IPS-20b (cell line): ENCODE results near the gene RGMA.

ENCODE experiments used
- H3K27ac ChIP-seq: one replicate; pipeline ENCODE4 v1.5.1; 2013; ENCODE audit warnings: low read length
- H3K27me3 ChIP-seq: 2 replicates; pipeline ENCODE4 v1.6.1; 2013; ENCODE audit warnings: mild to moderate bottlenecking, low read length, inconsistent platforms; ENCODE audit not compliant: insufficient read depth
- H3K36me3 ChIP-seq: 2 replicates; pipeline ENCODE4 v1.6.1; 2013; ENCODE audit warnings: low read depth, mild to moderate bottlenecking, inconsistent platforms, low read length, moderate library complexity; ENCODE audit not compliant: insufficient read depth
- H3K4me1 ChIP-seq: 2 replicates; pipeline ENCODE4 v1.6.1; 2013; ENCODE audit warnings: mild to moderate bottlenecking, control low read depth, inconsistent platforms, low read length, moderate library complexity; ENCODE audit not compliant: insufficient read depth
- H3K4me3 ChIP-seq: 2 replicates; pipeline ENCODE4 v1.5.1; 2013; ENCODE audit warnings: mild to moderate bottlenecking, low read length, inconsistent platforms
- H3K9ac ChIP-seq: 2 replicates; pipeline ENCODE4 v1.6.1; 2013; ENCODE audit warnings: low read depth, mild to moderate bottlenecking, inconsistent platforms, low read length, moderate library complexity
- H3K9me3 ChIP-seq: 2 replicates; pipeline ENCODE4 v1.6.1; 2013; ENCODE audit warnings: mild to moderate bottlenecking, low read depth, low read length, inconsistent platforms; ENCODE audit not compliant: insufficient read depth

The RGMA gene

GRCh38 chr15:93056836-93057235 lies 32.2 kb downstream of the RGMA start:
- Histone ChIP-seq H3K4me1 (peaks cover 23% of the 10 kb centered on the region; the same call in 1 of the 2 replicates), H3K27me3 (no peaks in the 10 kb centered on the region), H3K9me3 (no peaks in the 10 kb centered on the region), H3K4me3 (no peak overlapping the region), H3K9ac (no peak overlapping the region), H3K27ac (peak overlapping the region; percentile 14), H3K36me3 (peaks cover 52% of the 10 kb centered on the region)

GRCh38 chr15:93055211-93055610 lies 33.8 kb downstream of the RGMA start:
- Histone ChIP-seq H3K27ac (no peak overlapping the region), H3K9ac (no peak overlapping the region), H3K9me3 (no peaks in the 10 kb centered on the region), H3K4me1 (peaks cover 13% of the 10 kb centered on the region; the same call in 1 of the 2 replicates), H3K4me3 (no peak overlapping the region), H3K27me3 (no peaks in the 10 kb centered on the region), H3K36me3 (peaks cover 68% of the 10 kb centered on the region)

- no peaks in the 10 kb centered on the region for H3K27me3 ChIP-seq
- H3K4me3 ChIP-seq = no peak overlapping the region
- no peaks in the 10 kb centered on the region for H3K4me1 ChIP-seq
- no peaks in the 10 kb centered on the region for H3K9me3 ChIP-seq
- H3K9ac ChIP-seq = no peak overlapping the region
- H3K36me3 ChIP-seq = peaks cover 82% of the 10 kb centered on the region
- H3K27ac ChIP-seq = no peak overlapping the region
Measured at GRCh38 chr15:93052090-93052879, 36.7 kb downstream of the RGMA start.

- Histone ChIP-seq H3K9ac (no peak overlapping the region), H3K27me3 (no peaks in the 10 kb centered on the region), H3K4me3 (no peak overlapping the region), H3K4me1 (no peaks in the 10 kb centered on the region), H3K27ac (no peak overlapping the region), H3K9me3 (0 out of 2 replicates have a peak, but pooled peaks cover under 1% of the 10 kb centered on the region), H3K36me3 (peaks cover 87% of the 10 kb centered on the region)
Measured at GRCh38 chr15:93051236-93052089, 37.5 kb downstream of the RGMA start.

- Histone ChIP-seq H3K36me3 (peaks cover 91% of the 10 kb centered on the region), H3K9me3 (0 out of 2 replicates have a peak, but pooled peaks cover 7% of the 10 kb centered on the region), H3K4me1 (no peaks in the 10 kb centered on the region), H3K9ac (no peak overlapping the region), H3K4me3 (no peak overlapping the region), H3K27ac (no peak overlapping the region), H3K27me3 (no peaks in the 10 kb centered on the region)
Measured at GRCh38 chr15:93050648-93051047, 38.4 kb downstream of the RGMA start.

GRCh38 chr15:93049914-93050578 lies 39.0 kb downstream of the RGMA start:
- Histone ChIP-seq H3K9ac (no peak overlapping the region), H3K27me3 (no peaks in the 10 kb centered on the region), H3K9me3 (0 out of 2 replicates have a peak, but pooled peaks cover 7% of the 10 kb centered on the region), H3K27ac (no peak overlapping the region), H3K36me3 (peaks cover 91% of the 10 kb centered on the region), H3K4me1 (no peaks in the 10 kb centered on the region), H3K4me3 (no peak overlapping the region)

GRCh38 chr15:93049233-93049632 lies 39.8 kb downstream of the RGMA start:
- H3K9me3 ChIP-seq = 0 out of 2 replicates have a peak, but pooled peaks cover 7% of the 10 kb centered on the region
- no peaks in the 10 kb centered on the region for H3K27me3 ChIP-seq
- H3K4me3 ChIP-seq = no peak overlapping the region
- no peaks in the 10 kb centered on the region for H3K4me1 ChIP-seq
- H3K27ac ChIP-seq = no peak overlapping the region
- no peak overlapping the region for H3K9ac ChIP-seq
- peaks cover 92% of the 10 kb centered on the region for H3K36me3 ChIP-seq

GRCh38 chr15:93048759-93049161 lies 40.3 kb downstream of the RGMA start:
- H3K27me3 ChIP-seq = no peaks in the 10 kb centered on the region
- no peak overlapping the region for H3K9ac ChIP-seq
- H3K9me3 ChIP-seq = 0 out of 2 replicates have a peak, but pooled peaks cover 7% of the 10 kb centered on the region
- H3K27ac ChIP-seq = no peak overlapping the region
- H3K36me3 ChIP-seq = peaks cover 95% of the 10 kb centered on the region
- H3K4me3 ChIP-seq = no peak overlapping the region
- H3K4me1 ChIP-seq = no peaks in the 10 kb centered on the region

GRCh38 chr15:93048426-93048721 lies 40.6 kb downstream of the RGMA start:
- Histone ChIP-seq H3K9me3 (0 out of 2 replicates have a peak, but pooled peaks cover 7% of the 10 kb centered on the region), H3K9ac (no peak overlapping the region), H3K36me3 (peaks cover 93% of the 10 kb centered on the region), H3K4me3 (no peak overlapping the region), H3K27ac (no peak overlapping the region), H3K27me3 (no peaks in the 10 kb centered on the region), H3K4me1 (no peaks in the 10 kb centered on the region)

- Histone ChIP-seq H3K27ac (no peak overlapping the region), H3K9me3 (0 out of 2 replicates have a peak, but pooled peaks cover 7% of the 10 kb centered on the region), H3K4me3 (no peak overlapping the region), H3K9ac (no peak overlapping the region), H3K36me3 (peaks cover 94% of the 10 kb centered on the region), H3K4me1 (no peaks in the 10 kb centered on the region), H3K27me3 (no peaks in the 10 kb centered on the region)
Measured at GRCh38 chr15:93047621-93048425, 41.2 kb downstream of the RGMA start.

GRCh38 chr15:93046721-93047120 lies 42.3 kb downstream of the RGMA start:
- peaks cover 92% of the 10 kb centered on the region for H3K36me3 ChIP-seq
- no peaks in the 10 kb centered on the region for H3K4me1 ChIP-seq
- no peak overlapping the region for H3K27ac ChIP-seq

More at GRCh38 chr15:93046721-93047120, 42.3 kb downstream of the RGMA start:
- Histone ChIP-seq H3K27me3 (no peaks in the 10 kb centered on the region), H3K9ac (no peak overlapping the region), H3K9me3 (0 out of 2 replicates have a peak, but pooled peaks cover 7% of the 10 kb centered on the region), H3K4me3 (no peak overlapping the region)
